Dendritic cell treated with granulocyte-macrophage colony-stimulating factor and Interleukin-4, amounts not matched to agents 40 ng/mL and 50 ng/mL, for 4 days (primary cell): ENCODE measurements around the gene ZNF777.

ENCODE experiments used
- H3K27ac Mint-ChIP-seq: one replicate; pipeline ENCODE4 v1.8.0; 2022; ENCODE audit warnings: mild to moderate bottlenecking, mixed read lengths
- H3K27me3 Mint-ChIP-seq: one replicate; pipeline ENCODE4 v1.8.0; 2022; ENCODE audit warnings: mild to moderate bottlenecking, mixed read lengths
- H3K36me3 Mint-ChIP-seq: one replicate; pipeline ENCODE4 v1.8.0; 2022; ENCODE audit warnings: low read depth, mixed read lengths
- H3K4me1 Mint-ChIP-seq: one replicate; pipeline ENCODE4 v1.8.0; 2022; ENCODE audit warnings: low read depth, mixed read lengths
- H3K4me3 Mint-ChIP-seq: one replicate; pipeline ENCODE4 v1.8.0; 2022; ENCODE audit warnings: mild to moderate bottlenecking, moderate library complexity, mixed read lengths
- H3K9me3 Mint-ChIP-seq: one replicate; pipeline ENCODE4 v1.8.0; 2022; ENCODE audit warnings: mixed read lengths
- intact Hi-C: fragments of 100-400 bp; cut with micrococcal nuclease; formaldehyde crosslinking; loops from one replicate; pipeline ENCODE4 v1.15.0; 2022

The ZNF777 gene

DNA sequence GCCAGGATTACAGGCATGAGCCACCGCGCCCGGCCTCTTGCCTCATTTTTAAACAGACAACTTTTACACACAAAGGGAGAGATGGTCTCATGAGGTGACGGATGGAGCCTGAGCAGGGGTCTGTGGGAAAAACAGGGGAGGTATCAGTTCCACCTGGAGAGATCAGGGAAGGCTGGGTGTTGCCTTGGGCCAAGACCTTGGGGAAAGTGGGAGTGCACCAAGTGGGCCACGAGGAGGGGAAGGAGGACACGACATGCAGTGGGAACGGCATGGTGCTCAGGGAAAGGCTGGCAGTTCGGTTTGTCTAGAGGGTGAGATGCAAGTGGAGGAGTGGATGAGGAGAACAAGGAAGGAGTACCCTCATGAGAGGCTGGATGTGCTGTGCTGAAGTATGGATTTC, 8.9 kb upstream of the ZNF777 start:
- peaks cover 53% of the 10 kb centered on the region for H3K36me3 Mint-ChIP-seq

DNA sequence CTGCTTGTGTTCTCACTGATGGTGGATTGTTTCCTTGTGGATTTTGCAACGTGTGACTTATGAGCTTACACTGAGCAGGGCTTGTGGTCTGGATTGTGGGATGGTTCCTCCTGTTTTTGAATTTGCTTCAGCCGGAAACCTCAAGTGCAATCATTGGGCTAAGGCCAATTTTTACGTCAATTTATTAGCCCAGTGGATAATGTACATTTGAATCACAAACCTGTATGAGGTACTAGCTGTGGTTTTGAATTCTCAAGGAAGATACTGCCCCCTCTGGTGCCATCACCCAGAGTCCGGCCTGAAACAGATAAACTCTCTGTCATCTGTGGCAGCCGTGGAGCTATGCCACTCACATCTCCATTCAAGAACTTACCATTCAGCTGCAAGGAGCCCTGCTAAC, 7.3 kb upstream of the ZNF777 start:
- Mint-ChIP-seq H3K36me3 (peaks cover 37% of the 10 kb centered on the region), H3K4me1 (no peaks in the 10 kb centered on the region), H3K27ac (no peak overlapping the region), H3K9me3 (peaks cover 11% of the 10 kb centered on the region), H3K27me3 (peaks cover 13% of the 10 kb centered on the region), H3K4me3 (no peak overlapping the region)
- intact Hi-C loops = no loop called here

More for the DNA sequence above, 8.9 kb upstream of the ZNF777 start:
- no peaks in the 10 kb centered on the region for H3K4me1 Mint-ChIP-seq
- intact Hi-C loops = no loop called here
- H3K27ac Mint-ChIP-seq = no peak overlapping the region
- peaks cover 11% of the 10 kb centered on the region for H3K9me3 Mint-ChIP-seq
- peaks cover 6% of the 10 kb centered on the region for H3K27me3 Mint-ChIP-seq
- H3K4me3 Mint-ChIP-seq = no peak overlapping the region

DNA sequence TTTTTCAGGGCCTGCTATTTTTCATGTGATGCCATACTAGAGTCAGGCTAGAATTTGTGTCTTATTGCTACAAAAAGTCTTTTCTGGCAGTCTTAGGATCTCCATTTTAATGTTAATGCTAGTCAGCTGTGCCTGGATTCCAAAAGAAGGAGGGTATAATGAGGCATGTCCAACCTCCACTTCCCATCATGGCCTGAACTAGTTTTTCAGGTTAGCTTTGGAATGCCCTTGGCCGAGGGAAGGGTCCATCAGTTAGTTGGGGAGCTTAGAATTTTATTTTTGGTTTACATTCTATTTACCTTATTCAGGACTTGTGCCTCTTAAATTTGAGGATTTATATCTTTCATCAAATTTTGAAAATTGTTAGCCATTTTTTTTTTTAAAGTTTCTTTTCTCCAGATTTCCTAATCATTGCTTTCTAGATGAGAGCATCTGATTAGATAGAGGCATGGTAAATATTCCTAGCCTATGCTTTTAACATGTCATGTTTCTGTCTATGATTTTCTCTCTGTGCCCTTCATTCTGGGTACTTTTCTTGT, 6.5 kb upstream of the ZNF777 start:
- Mint-ChIP-seq H3K4me3 (no peak overlapping the region), H3K9me3 (peaks cover 11% of the 10 kb centered on the region), H3K4me1 (no peaks in the 10 kb centered on the region), H3K27me3 (peaks cover 16% of the 10 kb centered on the region), H3K27ac (no peak overlapping the region), H3K36me3 (peaks cover 28% of the 10 kb centered on the region)
- intact Hi-C loops = no loop called here

DNA sequence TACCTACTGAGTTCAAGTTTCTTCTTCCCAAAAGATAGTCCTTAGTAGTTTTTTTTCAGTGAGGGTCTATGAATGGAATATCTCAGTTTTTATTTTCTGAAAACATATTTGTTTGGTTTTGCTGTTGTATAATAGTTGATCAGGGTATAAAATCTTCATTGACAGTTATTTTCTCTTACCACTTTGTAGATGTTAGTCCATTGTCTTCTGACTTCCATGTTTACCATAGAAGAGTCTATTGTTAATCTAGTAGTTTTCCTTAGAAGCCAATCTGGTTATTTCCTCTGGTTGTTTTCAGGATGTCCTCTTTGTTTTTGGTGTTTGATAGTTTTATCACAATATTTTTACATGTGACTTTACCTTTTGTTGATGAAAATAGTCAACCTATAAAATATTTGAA, 5.5 kb upstream of the ZNF777 start:
- no peak overlapping the region for H3K27ac Mint-ChIP-seq
- H3K9me3 Mint-ChIP-seq = peaks cover 11% of the 10 kb centered on the region
- H3K27me3 Mint-ChIP-seq = peaks cover 27% of the 10 kb centered on the region
- intact Hi-C loops = no loop called here
- H3K36me3 Mint-ChIP-seq = peaks cover 18% of the 10 kb centered on the region
- H3K4me1 Mint-ChIP-seq = peaks cover 1% of the 10 kb centered on the region
- no peak overlapping the region for H3K4me3 Mint-ChIP-seq

DNA sequence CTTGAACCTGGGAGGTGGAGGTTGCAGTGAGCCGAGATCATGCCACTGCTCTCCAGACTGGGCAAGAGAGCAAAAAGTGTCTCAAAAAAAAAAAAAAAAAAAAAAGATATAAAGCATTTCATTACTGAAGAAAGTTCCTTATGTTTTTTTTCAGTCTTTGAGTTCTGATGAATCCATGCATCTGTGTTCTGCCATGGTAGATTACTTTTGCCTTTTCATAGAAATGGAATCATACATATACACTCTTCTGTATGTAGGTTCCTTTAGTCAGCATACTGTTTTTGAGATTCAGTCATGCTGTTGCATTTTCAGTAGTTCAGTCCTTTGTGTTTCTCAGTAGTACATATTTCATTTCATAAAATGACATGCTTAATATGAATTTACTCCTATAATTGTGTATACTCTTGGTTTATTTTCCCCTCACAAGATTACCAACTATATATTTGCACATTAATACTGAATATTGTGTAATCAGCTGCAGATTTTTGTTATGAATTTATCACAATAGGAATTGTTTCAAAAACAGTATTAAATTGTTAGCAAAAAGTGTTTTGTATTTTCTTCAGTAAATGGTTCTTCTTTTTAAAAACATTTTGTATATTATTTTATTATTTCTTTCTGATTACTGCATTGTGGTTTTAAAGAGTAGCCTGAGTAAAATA, 2.8 kb upstream of the ZNF777 start:
- Mint-ChIP-seq H3K4me1 (peaks cover 9% of the 10 kb centered on the region), H3K9me3 (peaks cover 11% of the 10 kb centered on the region), H3K27me3 (peaks cover 33% of the 10 kb centered on the region), H3K27ac (no peak overlapping the region), H3K4me3 (no peak overlapping the region), H3K36me3 (no peaks in the 10 kb centered on the region)
- intact Hi-C loops = loop anchor here (5.0 kb wide), 1 partner anchor 34 kb away; the partner anchor contains the start of gene ZNF746

DNA sequence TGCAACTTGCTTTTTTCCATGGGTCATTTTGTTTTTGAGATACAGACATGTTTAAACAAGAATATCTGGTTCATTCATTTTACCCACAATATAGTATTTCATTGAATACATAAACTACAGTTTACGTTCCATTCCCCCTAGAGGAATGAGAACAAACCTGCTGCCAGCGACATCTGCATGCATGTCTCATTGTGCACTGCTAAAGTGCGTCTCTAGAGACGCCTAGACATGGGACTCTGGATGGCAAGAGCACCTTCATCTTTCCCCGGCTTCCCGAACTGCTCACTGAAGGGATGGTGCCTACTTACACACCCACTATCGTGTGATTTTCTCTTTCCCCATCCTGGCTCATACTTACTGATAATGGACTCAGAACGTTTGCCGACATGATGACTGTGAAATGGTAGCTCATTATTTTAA, 1.2 kb upstream of the ZNF777 start:
- H3K4me1 Mint-ChIP-seq = peaks cover 19% of the 10 kb centered on the region
- H3K27ac Mint-ChIP-seq = no peak overlapping the region

DNA sequence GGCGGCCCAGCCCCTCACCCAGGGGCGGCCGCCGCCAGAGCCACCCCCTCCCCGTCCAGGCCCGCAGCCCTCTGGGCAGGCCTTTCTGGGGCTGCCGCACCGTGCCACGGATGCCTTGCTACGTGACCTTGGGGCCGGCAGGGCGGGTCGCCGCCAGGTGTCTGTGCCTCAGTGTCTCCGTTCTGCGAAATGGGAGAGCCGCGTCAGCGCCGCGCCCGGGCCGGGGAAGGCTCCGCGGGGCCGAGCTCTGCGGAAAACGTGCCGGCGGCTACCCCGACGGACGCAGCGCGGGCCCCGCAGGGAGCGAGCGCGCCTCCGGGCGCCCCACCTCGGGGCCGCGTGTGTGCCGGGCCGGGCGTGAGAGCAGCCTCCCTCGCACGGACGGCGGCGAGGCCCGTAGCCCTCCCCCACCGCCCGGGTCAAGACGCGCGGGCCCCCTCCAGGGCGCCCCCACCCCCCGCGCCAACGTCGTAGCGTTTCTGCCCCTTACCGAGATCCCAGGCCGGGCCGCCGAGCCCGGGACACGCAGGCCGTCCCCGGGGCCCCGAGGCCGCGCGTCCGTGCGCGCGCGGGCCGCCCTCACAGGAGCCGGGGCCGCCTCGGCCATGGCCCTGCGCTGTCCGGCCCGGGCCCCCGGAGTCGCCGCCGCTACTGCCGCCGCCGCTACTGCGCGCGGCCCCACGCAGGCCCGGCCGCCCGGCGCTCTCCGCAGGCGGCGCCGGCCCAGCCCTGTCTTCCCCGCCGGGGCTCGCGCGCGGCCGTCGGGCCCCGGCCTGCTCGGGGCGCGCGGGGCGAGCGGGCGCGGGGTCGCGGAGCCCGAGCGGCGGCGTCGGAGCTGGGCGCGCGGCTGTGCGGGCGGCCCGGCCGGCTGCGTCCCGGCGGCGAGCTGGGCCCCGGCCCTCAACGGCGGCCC, 1.1 kb downstream of the ZNF777 start:
- Mint-ChIP-seq H3K9me3 (no peaks in the 10 kb centered on the region), H3K36me3 (peaks cover 20% of the 10 kb centered on the region), H3K4me3 (peak overlapping the region; percentile 48), H3K27me3 (peaks cover 29% of the 10 kb centered on the region), H3K27ac (no peak overlapping the region), H3K4me1 (peaks cover 25% of the 10 kb centered on the region)
- intact Hi-C loops = loop anchor here (5.0 kb wide), 1 partner anchor 38 kb away; the partner anchor contains the start of gene ZNF746

More for the DNA sequence above, 1.2 kb upstream of the ZNF777 start:
- intact Hi-C loops = loop anchor here (5.0 kb wide), 1 partner anchor 35 kb away; the partner anchor contains the start of gene ZNF746
- Mint-ChIP-seq H3K9me3 (peaks cover 11% of the 10 kb centered on the region), H3K27me3 (peaks cover 35% of the 10 kb centered on the region), H3K36me3 (no peaks in the 10 kb centered on the region), H3K4me3 (no peak overlapping the region)

DNA sequence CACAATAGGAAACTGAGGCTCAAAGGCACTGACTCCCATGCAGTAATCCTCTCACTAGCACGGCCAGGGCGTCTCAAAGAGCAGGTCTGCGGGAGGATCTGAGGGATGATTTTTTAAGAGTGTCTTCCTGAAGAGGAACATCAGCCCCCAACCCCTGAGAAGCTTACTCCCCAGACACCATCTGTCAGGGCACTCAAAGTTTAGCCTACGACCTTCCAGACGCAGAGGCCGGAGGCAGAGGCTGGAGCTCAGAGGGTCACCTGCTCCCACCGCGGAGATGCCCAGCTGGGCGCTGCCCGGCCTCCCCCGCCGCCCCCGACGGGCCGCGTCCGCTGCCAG, 1.7 kb downstream of the ZNF777 start:
- peaks cover 25% of the 10 kb centered on the region for H3K4me1 Mint-ChIP-seq
- intact Hi-C loops = no loop called here
- H3K9me3 Mint-ChIP-seq = no peaks in the 10 kb centered on the region
- peaks cover 27% of the 10 kb centered on the region for H3K36me3 Mint-ChIP-seq
- H3K27me3 Mint-ChIP-seq = peaks cover 23% of the 10 kb centered on the region
- H3K4me3 Mint-ChIP-seq = no peak overlapping the region
- H3K27ac Mint-ChIP-seq = no peak overlapping the region

DNA sequence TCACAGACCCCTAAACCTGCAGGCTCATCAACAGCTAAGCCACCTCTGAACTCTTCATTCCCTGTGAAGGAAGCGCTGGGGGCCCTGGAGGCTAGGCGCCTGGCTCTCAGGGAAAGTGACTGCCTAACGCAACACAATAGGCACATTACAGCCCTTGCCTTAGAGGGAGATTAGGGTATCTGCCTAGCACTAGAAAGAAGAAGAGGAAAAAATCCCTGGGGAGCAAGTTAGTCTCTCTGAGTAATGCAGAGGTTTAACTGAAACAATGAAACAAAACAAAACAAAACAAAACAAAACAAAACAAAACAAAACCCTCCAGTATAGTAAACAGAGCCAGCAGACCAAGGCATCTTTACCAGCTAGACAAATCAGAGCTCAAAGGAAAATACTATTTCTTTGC, 2.6 kb downstream of the ZNF777 start:
- Mint-ChIP-seq H3K27ac (no peak overlapping the region), H3K9me3 (no peaks in the 10 kb centered on the region), H3K4me3 (no peak overlapping the region), H3K4me1 (peaks cover 25% of the 10 kb centered on the region), H3K27me3 (peaks cover 22% of the 10 kb centered on the region), H3K36me3 (peaks cover 33% of the 10 kb centered on the region)
- intact Hi-C loops = no loop called here

DNA sequence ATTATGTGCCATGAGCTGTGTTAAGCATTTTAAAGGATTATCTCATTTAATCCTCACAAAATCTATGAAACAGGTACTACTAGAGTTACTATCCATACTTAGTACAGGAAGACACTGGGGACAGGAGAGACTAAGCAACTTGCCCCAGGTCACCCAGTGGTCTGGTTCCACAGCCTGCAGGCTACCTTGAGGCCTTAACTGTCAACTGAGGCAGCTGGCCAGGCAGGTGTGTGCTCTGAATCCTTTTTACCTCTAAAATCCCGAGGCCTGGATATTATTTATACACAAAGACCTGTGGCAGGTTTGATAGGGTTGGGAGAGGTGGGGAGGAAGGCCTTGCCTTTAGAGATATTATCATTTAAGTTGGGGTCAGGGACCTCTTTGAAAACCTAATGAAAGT, 3.1 kb downstream of the ZNF777 start:
- H3K27ac Mint-ChIP-seq = no peak overlapping the region
- H3K27me3 Mint-ChIP-seq = peaks cover 20% of the 10 kb centered on the region
- H3K36me3 Mint-ChIP-seq = peaks cover 33% of the 10 kb centered on the region
- H3K4me3 Mint-ChIP-seq = no peak overlapping the region
- intact Hi-C loops = no loop called here
- H3K9me3 Mint-ChIP-seq = no peaks in the 10 kb centered on the region
- peaks cover 25% of the 10 kb centered on the region for H3K4me1 Mint-ChIP-seq

DNA sequence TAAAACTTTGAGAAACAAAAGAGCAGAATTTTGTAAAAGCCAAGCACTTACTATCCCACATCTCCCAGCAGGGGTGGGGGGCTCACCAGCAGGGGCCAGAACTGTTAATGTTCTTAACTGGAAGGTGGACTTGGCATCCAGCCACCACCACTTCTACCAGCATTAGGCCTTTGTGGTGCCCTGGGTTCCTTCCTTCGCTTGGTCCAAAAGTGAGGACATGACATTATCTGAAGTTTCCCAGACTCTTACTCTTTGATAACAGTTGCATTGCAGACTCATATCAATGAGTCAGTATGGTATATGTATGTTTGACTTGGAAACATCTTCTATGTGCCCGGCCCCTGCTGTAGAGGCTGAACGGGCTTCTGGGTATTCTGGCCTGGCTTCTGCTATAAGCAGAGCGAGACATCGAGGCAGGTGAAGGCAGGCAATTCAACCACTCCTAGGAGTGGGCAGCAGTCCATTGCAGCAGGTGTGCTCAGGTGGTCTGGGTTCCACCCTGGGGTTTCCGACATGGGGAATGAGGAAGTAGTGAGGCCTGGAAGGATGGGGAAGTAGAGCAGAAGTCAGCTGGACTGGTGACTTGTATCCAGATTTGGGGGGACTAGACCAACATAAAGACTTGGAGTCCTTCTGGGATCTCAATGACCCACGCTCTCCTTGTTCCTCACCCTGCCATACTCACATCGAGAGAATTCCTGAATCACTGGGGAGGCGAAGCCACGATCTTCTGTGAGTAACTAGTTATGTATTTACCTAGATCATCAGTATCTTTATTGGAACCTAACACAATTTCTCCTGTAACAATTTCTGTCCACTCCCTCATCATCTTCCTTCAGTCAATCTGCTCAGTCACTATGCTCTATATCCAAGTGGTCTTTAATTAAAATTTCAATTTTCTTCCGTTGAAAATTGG, 4.1 kb downstream of the ZNF777 start:
- peaks cover 39% of the 10 kb centered on the region for H3K36me3 Mint-ChIP-seq
- no peaks in the 10 kb centered on the region for H3K9me3 Mint-ChIP-seq
- peaks cover 25% of the 10 kb centered on the region for H3K4me1 Mint-ChIP-seq
- intact Hi-C loops = no loop called here
- no peak overlapping the region for H3K4me3 Mint-ChIP-seq
- peaks cover 12% of the 10 kb centered on the region for H3K27me3 Mint-ChIP-seq
- H3K27ac Mint-ChIP-seq = no peak overlapping the region

DNA sequence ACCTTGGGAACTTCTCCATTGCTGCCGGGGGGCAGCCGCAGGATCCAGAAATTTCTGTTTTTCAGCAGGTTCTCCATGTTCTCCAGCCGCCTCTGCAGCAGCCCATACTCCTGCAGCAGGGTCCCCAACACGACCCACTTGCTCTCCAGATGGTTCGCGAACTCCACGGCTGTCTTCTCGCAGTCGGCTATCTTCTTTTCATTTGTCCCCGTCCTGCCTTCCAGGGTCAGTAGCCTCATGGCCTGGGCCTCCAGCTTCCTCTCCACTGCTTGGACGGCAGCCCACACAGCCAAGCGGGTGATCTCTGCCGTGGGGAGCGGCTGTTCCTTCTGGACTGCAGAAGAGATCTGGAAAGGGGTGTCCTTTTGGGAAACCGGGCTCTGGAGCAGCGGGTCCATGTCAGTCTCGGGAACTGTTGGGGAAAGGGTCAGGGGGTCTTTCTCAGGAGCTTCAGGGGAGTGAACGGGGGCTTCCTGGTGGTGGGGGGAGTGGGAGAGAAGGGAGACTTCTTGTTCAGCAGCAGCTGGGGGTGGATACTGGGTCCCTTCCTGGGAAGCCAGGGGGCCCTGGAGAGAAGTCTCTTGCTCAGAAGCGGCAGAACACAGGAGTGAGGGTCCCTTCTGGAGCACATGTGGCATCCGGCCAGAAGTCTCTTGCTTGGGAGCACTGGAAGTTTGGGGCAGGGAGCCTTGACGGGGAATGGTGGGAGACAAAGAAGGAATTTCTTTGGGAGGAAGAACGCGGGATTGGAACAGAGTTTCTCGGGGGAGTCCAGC, 5.5 kb downstream of the ZNF777 start:
- Mint-ChIP-seq H3K27ac (no peak overlapping the region), H3K4me3 (no peak overlapping the region), H3K36me3 (peaks cover 50% of the 10 kb centered on the region), H3K4me1 (peaks cover 18% of the 10 kb centered on the region), H3K9me3 (no peaks in the 10 kb centered on the region), H3K27me3 (peaks cover 1% of the 10 kb centered on the region)
- intact Hi-C loops = no loop called here

DNA sequence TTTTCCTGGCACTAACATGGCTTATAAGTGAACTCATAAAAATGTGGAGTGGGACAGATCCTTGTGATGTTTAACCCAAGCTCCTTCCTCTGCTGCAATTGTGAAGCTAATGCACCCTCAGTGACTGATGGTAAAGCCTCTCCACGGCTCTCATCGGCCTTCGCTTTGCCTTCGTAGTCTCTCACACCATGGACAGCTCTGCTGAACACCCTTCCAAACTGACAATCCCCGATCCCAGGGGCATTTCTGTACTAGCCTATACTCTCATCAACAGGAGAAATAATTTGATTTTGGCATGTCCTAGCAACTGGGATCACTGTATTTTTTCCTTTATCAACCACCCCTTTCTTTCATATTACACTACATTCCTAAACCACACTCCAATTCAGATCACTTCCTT, 6.1 kb downstream of the ZNF777 start:
- Mint-ChIP-seq H3K9me3 (no peaks in the 10 kb centered on the region), H3K4me1 (peaks cover 18% of the 10 kb centered on the region), H3K27ac (no peak overlapping the region), H3K27me3 (peaks cover 1% of the 10 kb centered on the region), H3K4me3 (no peak overlapping the region), H3K36me3 (peaks cover 57% of the 10 kb centered on the region)
- intact Hi-C loops = no loop called here
